ENCODE measurements around the gene SORBS2.

- no peak for TF ChIP-seq CTCF (IDR thresholded peaks at IDR 0.05; ENCODE audit: borderline replicate concordance, extremely low read depth, low read length, poor library complexity, severe bottlenecking)
- TF ChIP-seq EZH2 (IDR thresholded peaks at IDR 0.05; ENCODE audit: borderline replicate concordance, low read depth, low read length, severe bottlenecking): no peak
Measured at GRCh38 chr4:185845966-185846365, 34.0 kb upstream of the SORBS2 start.

Measured in DND-41 (cell line).